Measurements from ENCODE around the gene TFEC. TPM values are rescaled to one million over a fixed set of nuclear protein-coding genes. Genes with fewer than 3 reads are reported as not detected.
"Not testable (repeated sequence)": the region's sequence is repeated elsewhere in the genome, so short reads cannot be mapped to it uniquely, and the experiment has no call there.

TFEC gene
- total and polyA plus RNA-seq, 8 donors = 0.16 to 4.1 (median 0.38) TPM

- intact Hi-C loops (cut with DNase I) = no loop called here
- FAIRE-seq (no peak), DNase-seq (no peak), ATAC-seq (no peak)
- H3K27ac ChIP-seq = no peak overlapping the region
- no peaks in the 10 kb centered on the region for H3K4me1 ChIP-seq
- no peak overlapping the region for H3K4me3 ChIP-seq
- H3K9me3 ChIP-seq = no peaks in the 10 kb centered on the region
- no peaks in the 10 kb centered on the region for H3K27me3 ChIP-seq
- no peaks in the 10 kb centered on the region for H3K36me3 ChIP-seq
- TF ChIP-seq CTCF (IDR thresholded peaks at IDR 0.05) = no peak
Observed at GRCh38 chr7:116018731-116019130, 11.8 kb downstream of the TFEC start.

- no peak for FAIRE-seq
- Histone ChIP-seq H3K27me3 (no peaks in the 10 kb centered on the region), H3K27ac (no peak overlapping the region), H3K4me1 (no peaks in the 10 kb centered on the region), H3K4me3 (no peak overlapping the region), H3K9me3 (no peaks in the 10 kb centered on the region), H3K36me3 (no peaks in the 10 kb centered on the region)
- no peak for DNase-seq
- intact Hi-C loops (cut with DNase I) = no loop called here
- no peak for ATAC-seq
- TF ChIP-seq CTCF (IDR thresholded peaks at IDR 0.05) = no peak
Observed at GRCh38 chr7:116013675-116014074, 16.9 kb downstream of the TFEC start.

DNA sequence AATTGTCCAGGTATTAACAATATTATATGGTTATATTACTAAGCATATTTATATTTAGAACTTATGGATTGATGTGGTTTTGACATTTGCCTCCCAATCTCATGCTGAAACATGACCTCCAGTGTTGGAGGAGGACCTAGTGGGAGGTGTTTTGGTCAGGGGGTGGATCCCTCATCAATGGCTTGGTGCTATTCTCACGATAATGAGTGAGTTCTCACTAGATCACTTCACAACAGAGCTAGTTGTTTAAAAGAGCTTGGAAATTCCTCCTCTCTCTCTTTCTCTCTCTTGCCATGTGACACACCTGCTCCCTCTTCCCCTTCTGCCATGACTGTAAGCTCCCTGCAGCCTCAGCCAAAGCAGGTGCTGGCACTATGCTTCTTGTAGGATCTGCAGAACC is 19.0 kb downstream of the TFEC start:
- intact Hi-C loops (cut with DNase I) = no loop called here
- no peaks in the 10 kb centered on the region for H3K9me3 ChIP-seq
- WGBS, 2 donors = 0% methylated on average over 1 of the region's 1 CpG
- no peak overlapping the region for H3K27ac ChIP-seq
- no peak for ATAC-seq
- TF ChIP-seq CTCF (IDR thresholded peaks at IDR 0.05) = no peak
- no peaks in the 10 kb centered on the region for H3K36me3 ChIP-seq
- H3K4me1 ChIP-seq = no peaks in the 10 kb centered on the region
- no peak for DNase-seq
- H3K27me3 ChIP-seq = no peaks in the 10 kb centered on the region
- no peak overlapping the region for H3K4me3 ChIP-seq
- FAIRE-seq = no peak

DNA sequence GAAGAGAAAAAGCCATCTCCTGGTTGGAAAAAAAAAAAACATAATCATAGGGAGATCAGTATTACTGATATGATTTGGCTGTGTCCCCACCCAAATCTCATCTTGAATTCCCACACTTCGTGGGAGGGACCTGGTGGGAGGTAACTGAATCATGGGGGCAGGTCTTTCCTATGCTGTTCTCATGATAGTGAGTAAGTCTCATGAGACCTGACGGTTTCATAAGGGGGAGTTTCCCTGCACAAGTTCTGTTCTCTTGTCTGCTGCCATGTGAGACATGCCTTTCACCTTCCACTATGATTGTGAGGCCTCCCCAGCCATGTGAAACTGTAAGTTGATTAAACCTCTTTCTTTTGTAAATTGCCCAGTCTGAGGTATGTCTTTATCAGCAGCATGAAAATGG is 25.8 kb downstream of the TFEC start:
- H3K27ac ChIP-seq; H3K4me1 ChIP-seq; H3K4me3 ChIP-seq; H3K36me3 ChIP-seq; H3K27me3 ChIP-seq; DNase-seq; FAIRE-seq; ATAC-seq; H3K9me3 ChIP-seq; intact Hi-C loops (cut with DNase I): not testable (repeated sequence)
- WGBS, 2 donors = 51 to 80% methylated on average over 2 of the region's 2 CpGs

- intact Hi-C loops (cut with DNase I) = no loop called here
- TF ChIP-seq CTCF (IDR thresholded peaks at IDR 0.05) = no peak
- Histone ChIP-seq H3K36me3 (no peaks in the 10 kb centered on the region), H3K4me3 (no peak overlapping the region), H3K27ac (no peak overlapping the region), H3K9me3 (no peaks in the 10 kb centered on the region), H3K4me1 (no peaks in the 10 kb centered on the region), H3K27me3 (no peaks in the 10 kb centered on the region)
- FAIRE-seq = no peak
- 79 to 82% methylated on average over 4 of the region's 4 CpGs for WGBS, 2 donors
- DNase-seq = no peak
- ATAC-seq = no peak
Observed at GRCh38 chr7:115997221-115997620, 33.3 kb downstream of the TFEC start.

DNA sequence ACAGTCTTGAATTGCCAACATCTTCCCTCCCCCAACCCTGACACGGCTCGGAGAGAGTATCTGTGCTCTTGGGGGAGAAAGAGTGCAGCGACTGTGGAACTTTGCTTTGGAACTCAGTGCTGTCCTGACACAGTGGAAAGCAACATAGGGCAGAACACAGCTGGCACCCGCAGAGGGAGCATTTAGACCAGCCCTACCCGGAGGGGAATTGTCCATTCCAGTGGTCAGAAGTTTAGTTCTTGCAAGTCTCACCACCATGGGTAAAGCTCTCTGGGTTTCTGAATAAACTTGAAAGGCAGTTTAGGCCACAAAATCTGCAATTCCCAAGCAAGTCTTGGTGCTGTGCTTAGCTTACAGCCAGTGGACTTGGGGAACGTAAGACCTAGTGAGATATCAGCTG is 34.9 kb downstream of the TFEC start:
- ATAC-seq (no peak), DNase-seq (no peak), FAIRE-seq (no peak)
- intact Hi-C loops (cut with DNase I) = no loop called here
- Histone ChIP-seq H3K9me3 (no peaks in the 10 kb centered on the region), H3K27ac (no peak overlapping the region), H3K4me1 (no peaks in the 10 kb centered on the region), H3K27me3 (no peaks in the 10 kb centered on the region), H3K4me3 (no peak overlapping the region), H3K36me3 (no peaks in the 10 kb centered on the region)
- 90 to 94% methylated on average over 6 of the region's 6 CpGs for WGBS, 2 donors
- TF ChIP-seq CTCF (IDR thresholded peaks at IDR 0.05) = no peak

Measured in pancreas (tissue), 10 donors.